HG02763 (cell line): Measurements from ENCODE around the gene SEH1L.
"Not testable (repeated sequence)": the region's sequence is repeated elsewhere in the genome, so short reads cannot be mapped to it uniquely, and the experiment has no call there.

ENCODE experiments used
- ATAC-seq: cut with Tn5 transposase; IDR thresholded peaks from one replicate; pipeline ENCODE4 v1.9.1; 2021; ENCODE audit warnings: mild to moderate bottlenecking, moderate library complexity; ENCODE audit not compliant: unreplicated experiment

SEH1L gene

GRCh38 chr18:12947285-12948049, at the start of gene SEH1L:
Gene SEH1L, plus strand, starts transcription at chr18:12948011. Its CDS starts 111 bp downstream, at chr18:12948122.
- ATAC-seq = peak; percentile 78

GRCh38 chr18:12901208-12901607, 46.6 kb upstream of the SEH1L start:
- ATAC-seq = not testable (repeated sequence)

DNA sequence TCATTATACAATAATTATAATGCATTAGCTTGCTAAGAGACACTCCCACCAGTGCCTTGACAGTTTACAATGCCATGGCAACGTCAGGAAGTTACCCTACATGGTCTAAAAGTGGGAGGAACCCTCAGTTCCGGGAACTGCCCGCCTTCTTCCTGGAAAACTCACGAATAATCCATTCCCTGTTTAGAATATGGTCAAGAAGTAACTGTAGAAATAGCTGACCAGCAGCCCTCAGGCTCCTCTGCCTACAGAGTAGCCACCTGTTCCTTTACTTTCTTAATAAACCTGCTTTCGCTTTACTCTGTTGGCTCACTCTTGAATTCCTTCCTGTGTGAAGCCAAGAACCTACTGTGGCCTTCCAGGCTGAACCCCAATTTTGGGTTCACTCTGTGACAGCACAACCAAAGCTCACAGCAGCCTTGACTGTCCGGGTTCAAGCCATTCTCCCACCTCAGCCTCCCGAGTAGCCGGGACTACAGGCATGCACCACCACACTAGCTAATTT, 43.7 kb upstream of the SEH1L start:
- no peak for ATAC-seq

DNA sequence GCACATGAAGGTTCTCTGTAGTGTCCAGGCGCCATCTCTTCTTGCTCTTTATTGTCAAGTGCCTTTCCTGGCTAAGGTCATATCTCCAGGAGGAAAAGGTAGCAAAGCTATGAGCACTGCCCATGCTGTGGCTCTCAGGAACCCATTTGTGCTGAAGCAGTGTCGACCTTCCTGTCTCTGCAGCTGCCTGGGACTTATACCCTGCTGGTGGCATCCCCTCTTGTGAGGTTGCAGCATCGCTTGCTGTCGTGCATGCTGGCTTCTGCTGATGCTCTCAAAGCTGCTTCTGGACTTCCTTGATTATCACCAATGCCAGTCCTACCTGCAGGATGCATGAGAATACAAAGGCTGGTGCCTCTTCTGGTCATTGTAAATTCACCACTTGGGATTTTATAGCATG, 41.7 kb upstream of the SEH1L start:
- no peak for ATAC-seq

GRCh38 chr18:12906773-12907172, 41.0 kb upstream of the SEH1L start:
- ATAC-seq = no peak

GRCh38 chr18:12907258-12907925, 40.4 kb upstream of the SEH1L start:
- no peak for ATAC-seq

DNA sequence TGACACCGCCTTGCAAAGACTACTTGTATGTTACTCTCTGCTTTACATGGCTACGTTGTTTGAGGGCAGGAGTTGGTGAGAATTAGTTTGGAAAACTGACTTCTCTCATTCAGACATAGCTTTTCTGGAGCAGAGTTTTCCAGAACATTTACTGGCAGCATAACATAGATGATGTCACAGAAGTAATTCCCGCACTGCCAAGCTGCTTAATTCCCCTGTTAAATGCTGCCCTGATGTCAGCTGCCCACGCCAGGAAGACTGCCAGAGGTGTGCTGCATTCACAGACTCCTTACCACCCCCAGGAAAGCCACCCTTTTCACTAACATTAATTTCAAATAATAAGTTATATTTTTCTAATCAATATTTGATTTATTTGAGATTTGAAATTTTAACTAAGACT, 39.1 kb upstream of the SEH1L start:
- no peak for ATAC-seq

- ATAC-seq = no peak
These were observed 36.5 kb upstream of the SEH1L start for GRCh38 chr18:12911025-12911928.

- no peak for ATAC-seq
These were observed 35.7 kb upstream of the SEH1L start for GRCh38 chr18:12911929-12912703.

DNA sequence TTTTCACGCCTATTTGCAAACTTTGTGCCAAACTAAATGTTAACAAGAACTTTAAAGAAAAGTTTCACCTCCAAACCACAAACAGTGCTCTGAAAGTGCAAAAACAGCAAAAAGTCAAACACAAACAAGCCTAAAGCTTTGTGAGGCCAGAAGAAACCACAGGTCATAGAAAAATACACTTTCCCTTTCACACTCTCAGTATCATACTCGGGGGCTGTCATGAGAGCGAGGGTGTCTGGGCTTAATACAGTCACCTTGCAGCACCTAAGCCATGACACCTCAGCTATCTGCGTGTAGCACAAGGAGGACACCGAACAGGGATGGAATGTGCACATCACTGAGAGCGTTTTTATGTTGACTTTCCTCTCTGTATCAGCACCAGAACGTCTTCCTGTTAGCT, 26.6 kb upstream of the SEH1L start:
- ATAC-seq = no peak

GRCh38 chr18:12922266-12922665, 25.5 kb upstream of the SEH1L start:
- no peak for ATAC-seq

DNA sequence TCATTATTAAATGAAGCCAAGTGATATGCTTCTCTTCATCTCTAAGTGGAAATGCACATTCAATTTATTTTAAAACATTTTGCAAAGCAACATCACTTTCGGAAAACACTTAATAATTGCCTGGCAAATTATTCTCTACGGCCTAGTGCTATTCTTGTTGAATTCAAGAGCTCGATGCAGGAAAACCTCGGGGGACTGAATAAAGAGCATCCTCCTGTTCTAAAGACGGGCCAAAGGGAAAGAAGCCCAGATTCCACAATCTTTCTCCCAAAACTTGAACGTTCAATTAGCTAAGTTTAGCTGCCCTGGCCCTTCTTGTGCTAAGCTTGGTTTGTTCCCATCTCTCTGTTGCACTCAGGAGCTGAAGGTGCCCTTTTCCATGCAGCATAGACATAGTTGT, 23.2 kb upstream of the SEH1L start:
- no peak for ATAC-seq

DNA sequence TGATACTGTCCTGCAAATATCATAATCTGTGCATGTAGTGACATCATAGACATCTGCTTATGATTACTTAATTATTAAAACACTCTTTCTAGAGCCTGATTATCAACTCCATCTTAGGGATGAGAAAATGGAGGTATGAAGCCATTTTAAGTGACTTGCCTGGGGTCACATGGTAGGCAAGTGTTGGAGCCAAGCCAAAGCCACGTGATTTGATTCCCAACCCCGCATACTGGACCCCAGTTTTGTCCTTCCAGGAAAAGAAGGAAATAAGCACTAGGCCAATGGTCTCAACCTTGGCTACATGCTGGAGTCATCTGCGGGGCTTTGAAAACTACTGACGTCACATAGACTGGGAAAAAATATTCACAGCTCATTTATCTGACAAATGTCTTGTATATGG, 19.6 kb upstream of the SEH1L start:
- ATAC-seq = no peak

GRCh38 chr18:12928641-12929040, 19.2 kb upstream of the SEH1L start:
- ATAC-seq = no peak

DNA sequence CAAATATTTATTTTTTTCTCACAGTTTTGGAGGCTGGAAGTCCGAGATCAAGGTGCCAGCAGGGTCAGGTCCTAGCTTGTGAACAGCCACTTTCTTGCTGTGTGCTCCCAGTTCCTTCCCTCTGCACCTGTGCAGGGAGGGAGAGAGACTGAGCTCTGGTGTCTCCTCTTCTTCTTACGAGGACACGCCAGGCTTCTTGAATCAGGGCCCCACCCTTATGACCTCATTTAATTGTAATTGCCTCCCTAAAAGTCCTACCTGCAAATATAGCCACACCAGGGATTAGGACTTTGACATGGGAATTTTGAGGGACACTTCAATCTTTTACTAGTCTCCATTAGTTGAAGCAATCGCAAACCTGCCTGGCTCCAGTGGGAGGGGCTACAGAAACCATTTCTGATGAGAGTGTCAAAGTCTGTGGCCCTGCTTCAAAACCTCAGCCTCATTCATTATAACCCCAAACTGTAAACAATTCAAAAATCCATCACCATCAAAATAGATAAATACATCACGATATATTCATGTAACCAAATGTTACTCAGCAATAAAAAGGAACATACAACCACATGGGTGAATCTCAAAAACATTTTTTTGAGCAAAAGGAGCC, 18.2 kb upstream of the SEH1L start:
- ATAC-seq = no peak

DNA sequence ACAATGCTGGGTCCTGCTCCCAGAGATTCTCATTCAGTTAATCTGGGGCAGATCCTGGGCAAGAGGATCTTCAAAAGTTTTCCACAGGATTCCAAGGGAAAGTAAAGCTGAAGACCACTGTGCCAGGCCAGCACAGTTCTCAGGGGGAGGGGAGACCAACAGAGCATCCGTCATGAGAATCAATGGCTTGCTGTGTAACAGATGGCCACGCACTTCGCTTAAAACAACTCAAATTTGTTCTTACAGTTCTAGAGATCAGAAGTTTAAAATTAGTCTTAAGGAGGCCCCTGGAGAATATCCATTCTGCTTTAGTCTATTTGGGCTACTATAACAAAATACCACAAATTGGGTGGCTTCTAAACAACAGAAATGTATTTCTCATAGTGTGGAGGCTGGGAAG, 17.4 kb upstream of the SEH1L start:
- no peak for ATAC-seq

GRCh38 chr18:12930908-12931307, 16.9 kb upstream of the SEH1L start:
- no peak for ATAC-seq

DNA sequence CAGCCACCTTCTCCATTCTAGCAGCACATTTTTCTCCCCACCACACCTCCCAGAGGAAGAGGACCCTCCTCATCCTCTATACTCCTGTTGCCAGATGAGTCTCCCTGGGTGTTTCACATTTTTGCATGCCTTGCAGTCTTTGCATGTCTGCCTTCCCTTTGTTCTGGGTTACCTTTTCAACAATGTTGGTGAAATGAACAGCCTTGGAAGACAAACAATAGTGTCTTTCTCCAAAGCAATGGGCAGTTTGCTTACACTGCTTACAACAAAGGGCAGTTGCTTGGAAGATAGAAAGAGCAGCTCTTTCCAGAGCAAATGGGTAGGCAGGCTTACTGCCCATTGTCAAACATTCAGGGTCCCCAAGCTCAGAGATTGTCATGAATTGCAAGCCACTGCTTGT, 14.5 kb upstream of the SEH1L start:
- no peak for ATAC-seq

DNA sequence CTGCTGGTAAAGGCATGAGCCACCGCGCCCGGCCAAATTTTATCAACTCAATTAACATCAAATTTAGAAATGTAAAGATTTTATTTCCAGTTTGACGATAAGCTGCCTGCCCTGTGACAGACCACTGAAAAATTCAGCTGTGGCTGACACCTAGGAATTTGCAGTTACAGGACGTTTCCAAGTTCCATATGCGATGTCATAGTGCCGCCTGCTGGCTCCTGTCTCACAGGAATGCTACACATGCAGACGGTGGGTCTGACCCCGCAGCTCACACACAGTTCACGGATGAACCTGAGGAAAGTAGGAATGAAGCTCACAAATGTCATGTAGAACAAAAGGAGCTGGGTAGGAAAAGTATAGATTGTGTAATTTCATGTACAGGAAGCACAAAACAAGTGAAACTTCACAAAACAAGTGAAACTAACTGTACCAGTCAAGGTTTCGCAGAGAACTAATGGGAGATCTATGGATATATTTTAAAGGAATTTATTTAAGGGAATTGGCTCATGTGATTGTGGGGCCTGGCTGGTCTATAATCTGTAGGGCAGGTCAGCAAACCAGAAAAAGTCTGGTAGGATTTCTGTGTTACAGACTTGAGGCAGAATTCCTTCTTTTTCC, 13.2 kb upstream of the SEH1L start:
- ATAC-seq = no peak

GRCh38 chr18:12939162-12939561, 8.6 kb upstream of the SEH1L start:
- ATAC-seq = no peak
